IPS-NIHi11 (cell line): Measurements from ENCODE around the gene MAGI2.
"Not testable (repeated sequence)": the region's sequence is repeated elsewhere in the genome, so short reads cannot be mapped to it uniquely, and the experiment has no call there.

Source experiments
- DNase-seq: peaks from one replicate; pipeline ENCODE4 v3.0.0; 2012; ENCODE audit warnings: mixed read lengths, low spot score

MAGI2 gene

GRCh38 chr7:79157281-79157680 lies 296.2 kb downstream of the MAGI2 start:
- DNase-seq = no peak

DNA sequence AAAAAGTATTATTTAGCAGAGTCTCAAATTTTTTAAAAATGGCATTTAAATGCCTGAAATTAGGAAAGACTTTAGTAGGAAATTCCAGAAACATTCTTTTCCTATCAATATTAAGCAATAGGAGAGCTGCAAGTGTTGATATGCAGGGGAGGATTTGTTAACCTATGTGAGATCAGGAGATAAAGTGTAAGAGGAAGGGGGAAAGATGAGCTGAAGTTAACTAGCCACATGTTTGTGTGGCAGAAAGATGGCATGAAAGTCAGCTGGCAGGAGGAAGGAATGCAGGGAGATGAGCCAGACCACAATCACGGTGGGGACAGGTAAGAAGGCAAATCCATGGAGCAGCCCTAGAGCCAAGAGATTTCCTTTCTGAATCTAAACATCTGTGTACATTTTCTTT lies 303.6 kb downstream of the MAGI2 start:
- DNase-seq = no peak

DNA sequence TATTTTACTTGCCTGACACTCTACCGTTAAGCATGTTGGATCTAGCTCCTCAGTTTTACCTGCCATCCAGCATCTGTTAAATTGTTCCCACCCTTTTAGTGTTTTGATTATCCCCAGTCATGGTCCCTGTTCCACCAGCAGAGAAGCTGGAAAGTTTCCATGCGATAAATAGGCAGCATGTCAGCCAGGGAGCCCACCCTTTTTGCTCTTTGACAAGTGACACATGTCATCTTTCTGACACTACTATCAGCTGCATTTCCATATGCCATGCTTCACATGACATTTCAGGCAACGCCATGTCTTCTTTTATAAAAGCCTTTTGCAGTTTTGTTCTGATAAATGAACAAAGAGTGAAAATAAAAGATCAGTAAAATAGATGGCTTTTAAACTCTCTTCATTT lies 310.8 kb downstream of the MAGI2 start:
- no peak for DNase-seq

- DNase-seq = no peak
These were observed 312.2 kb downstream of the MAGI2 start for GRCh38 chr7:79141252-79141651.

DNA sequence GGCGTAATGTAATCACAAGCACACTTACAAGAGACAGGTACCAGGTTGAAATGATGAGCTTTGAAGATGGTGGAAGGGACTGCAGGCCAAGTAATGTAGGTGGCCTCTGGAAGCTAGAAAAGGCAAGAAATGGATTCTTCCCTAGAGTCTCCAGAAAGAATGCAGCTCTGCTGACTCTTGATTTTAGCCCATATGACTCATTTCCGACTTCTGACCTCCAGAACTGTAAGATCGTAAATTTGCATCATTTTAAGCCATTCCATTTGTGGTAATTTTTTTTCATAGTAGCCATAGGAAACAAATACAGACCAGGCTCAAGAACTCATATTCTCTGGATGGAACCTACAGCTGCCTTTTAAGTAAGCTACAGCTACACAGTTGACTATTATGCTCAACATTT lies 315.5 kb downstream of the MAGI2 start:
- DNase-seq = no peak

DNA sequence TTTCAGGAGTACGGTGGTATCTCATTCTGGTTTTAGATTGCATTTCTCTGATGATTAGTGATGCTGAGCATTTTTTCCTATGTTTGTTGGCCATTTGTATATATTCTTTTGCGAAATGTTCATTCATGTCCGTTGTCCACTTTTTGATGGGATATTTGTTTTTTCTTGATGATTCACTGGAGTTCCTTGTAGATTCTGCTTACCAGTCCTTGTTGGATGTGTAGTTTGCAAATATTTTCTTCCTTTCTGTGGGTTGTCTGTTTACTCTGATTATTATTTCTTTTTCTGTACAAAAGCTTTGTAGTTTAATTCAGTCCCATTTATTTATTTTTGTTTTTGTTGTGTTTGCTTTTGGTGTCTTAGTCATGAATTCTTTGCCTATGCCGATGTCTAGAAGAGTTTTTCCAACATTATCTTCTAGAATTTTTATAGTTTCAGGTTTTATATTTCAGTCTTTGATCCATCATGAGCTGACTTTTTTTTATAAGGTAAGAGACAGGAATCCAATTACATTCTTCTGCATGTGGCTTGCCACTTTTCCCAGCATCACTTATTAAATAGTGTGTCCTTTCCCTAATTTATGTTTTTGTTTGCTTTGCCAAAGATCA lies 320.5 kb downstream of the MAGI2 start:
- no peak for DNase-seq

DNA sequence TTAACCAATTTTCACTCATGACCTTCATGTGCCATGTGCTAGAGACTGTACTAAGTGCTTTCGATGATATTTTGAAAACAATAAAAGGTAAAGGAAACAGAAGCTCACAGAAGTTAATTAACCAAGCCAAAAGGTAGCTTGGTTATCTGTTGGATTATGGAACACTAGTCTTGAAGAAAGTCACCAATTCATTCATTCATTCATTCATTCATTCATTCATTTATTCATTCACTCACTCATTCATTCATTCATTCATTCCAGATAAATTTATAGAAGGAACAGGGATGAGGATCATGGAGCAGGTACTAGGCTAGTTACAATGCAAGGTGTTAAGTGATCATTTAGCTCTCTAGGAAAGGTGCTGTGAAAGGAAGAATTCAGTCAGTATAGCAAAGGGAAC lies 322.8 kb downstream of the MAGI2 start:
- no peak for DNase-seq

GRCh38 chr7:79124331-79124730 lies 329.1 kb downstream of the MAGI2 start:
- DNase-seq = no peak

GRCh38 chr7:79118143-79118542 lies 335.3 kb downstream of the MAGI2 start:
- DNase-seq = no peak

DNA sequence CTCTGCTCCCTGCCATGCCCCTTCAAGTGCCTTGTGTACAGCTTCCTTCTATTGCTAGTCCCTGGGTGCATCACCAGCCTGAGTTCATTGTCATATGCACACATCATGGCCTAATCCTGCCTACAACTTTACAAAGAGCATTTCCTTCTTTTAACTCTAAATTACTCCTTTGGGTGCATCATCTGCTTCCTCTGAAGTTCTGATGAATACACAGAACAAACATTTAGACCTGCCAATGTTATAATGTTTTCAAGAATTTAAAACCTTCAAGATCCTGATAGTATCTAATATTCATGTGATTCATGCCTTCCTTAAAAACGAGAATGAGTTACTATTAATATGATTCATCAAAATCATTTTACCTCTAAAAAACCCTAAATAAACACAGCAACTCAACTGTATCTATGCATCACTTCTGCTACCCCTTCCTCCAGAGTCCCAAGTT lies 357.1 kb downstream of the MAGI2 start:
- no peak for DNase-seq

GRCh38 chr7:79093421-79093820 lies 360.0 kb downstream of the MAGI2 start:
- DNase-seq = no peak

DNA sequence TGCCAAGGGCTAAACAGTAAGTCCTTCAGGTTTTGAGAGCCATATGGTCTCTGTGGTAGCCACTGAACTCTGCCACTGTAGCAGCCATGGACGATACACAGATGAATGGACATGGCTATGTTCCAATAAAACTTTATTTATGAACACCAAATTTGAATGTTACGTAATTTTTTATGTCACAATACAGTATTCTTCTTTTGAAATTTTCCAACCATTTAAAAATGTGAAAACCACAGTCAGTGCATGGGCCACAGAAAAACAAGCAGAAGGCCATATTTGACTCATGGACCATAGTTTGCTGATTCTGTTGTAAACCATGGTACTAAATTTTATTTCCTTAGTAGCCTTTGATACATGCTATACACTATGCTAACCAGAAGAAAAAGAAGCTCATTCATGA lies 361.8 kb downstream of the MAGI2 start:
- no peak for DNase-seq

DNA sequence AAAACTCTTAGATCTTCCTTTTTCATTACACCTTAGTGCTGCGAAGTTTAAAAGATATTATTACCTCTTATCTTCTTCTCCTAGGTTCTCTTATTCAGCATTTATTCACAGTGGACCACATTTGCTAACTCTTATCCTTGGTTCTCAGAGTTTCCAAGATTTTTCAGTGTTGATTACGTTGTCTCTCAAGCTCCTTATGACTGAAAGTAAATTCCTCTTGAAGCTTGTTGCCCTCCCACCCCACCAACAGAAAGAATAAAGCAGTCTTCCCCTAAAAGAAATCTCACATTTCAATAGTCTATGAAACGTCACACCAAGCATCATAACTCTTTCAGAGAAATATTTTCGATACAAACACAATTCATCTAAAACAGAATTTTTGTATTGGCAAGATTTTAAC lies 362.5 kb downstream of the MAGI2 start:
- DNase-seq = no peak

DNA sequence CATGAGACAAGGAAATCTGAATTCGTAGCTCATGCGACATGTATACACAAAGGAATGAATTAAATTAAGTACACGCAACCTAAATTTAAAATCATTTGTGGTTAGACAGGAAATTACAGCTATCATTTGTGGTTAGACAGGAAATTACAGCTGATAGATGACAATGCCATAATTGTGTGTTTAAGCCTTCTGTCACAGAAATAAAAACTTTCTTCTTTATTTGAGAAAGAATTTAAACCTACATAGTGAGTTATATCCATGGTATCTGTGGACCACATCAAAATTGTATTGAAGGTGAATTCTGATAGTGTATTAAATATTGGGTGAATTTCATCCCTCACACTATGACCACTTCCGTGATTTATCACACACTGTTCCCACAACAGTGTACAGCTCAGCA lies 362.9 kb downstream of the MAGI2 start:
- no peak for DNase-seq

DNA sequence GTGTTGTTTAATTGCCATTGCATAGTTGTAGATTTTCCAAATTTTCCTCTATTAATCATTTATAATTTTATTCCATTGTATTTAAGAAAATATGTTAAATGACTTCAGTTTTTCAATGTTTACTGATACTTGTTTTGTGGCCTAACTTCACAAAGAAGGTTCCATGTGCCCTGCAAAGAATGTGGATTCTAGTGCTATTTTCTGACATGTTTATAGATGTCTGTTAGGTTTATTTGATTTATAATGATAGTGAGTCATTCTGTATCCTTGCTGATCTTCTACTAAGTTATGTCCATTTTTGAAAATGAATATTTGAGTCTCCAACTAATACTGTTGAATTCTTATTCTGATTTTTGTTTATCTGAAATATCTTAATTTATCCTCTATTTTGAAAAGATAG lies 369.0 kb downstream of the MAGI2 start:
- DNase-seq = no peak

- DNase-seq = no peak
These were observed 373.4 kb downstream of the MAGI2 start for GRCh38 chr7:79079919-79080554.

GRCh38 chr7:79078273-79078672 lies 375.2 kb downstream of the MAGI2 start:
- DNase-seq = no peak

- not testable (repeated sequence) for DNase-seq
These were observed 382.3 kb downstream of the MAGI2 start for GRCh38 chr7:79071187-79071586.

- DNase-seq = no peak
These were observed 389.2 kb downstream of the MAGI2 start for GRCh38 chr7:79064187-79064823.

DNA sequence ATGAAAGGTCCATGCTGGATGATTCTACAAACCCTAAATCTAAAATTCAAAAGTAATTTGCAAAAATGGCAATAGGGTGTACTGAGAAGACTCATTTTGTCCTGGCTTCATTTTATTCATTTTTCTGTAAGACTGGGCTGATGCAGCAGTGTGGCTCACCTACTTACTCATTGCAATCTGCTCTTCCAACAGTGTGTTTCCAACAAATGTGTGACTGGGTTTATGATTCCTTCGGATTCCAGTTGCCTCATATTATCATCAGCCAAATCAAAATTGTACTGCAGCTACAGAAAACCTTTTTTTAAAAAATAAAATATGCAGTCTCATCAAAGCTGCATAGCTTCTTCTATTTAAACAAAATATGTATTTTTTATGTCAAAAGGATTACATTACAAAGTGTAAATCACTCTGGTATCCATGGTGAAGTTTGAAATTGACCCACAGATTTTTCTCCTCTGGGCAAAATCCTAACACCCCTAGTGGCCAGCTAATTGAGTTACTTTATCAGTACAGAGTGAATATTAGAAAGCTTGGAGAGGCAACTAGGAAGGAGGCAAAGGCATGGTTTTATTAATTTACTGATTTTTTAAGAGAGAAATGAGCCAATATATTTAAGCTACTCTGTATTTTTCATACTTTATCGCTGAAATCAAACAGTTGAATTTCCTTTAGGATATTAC lies 390.3 kb downstream of the MAGI2 start:
- no peak for DNase-seq

GRCh38 chr7:79060498-79060897 lies 393.0 kb downstream of the MAGI2 start:
- no peak for DNase-seq

GRCh38 chr7:79055722-79056415 lies 397.6 kb downstream of the MAGI2 start:
- no peak for DNase-seq
